Upper lobe of left lung (tissue), 6 donors: ENCODE results near the gene BORCS6. TPM values are rescaled to one million over a fixed set of nuclear protein-coding genes. Genes with fewer than 3 reads are reported as not detected.
"Not testable (repeated sequence)": the region's sequence is repeated elsewhere in the genome, so short reads cannot be mapped to it uniquely, and the experiment has no call there.

Experiments used
- ATAC-seq, 2 donors: fragments of 200-7000 bp; cut with Tn5 transposase; one replicate each; pipeline ENCODE4 v1.9.1; 2022; ENCODE audit warnings: mild to moderate bottlenecking in 2 of 2, moderate library complexity in 2 of 2; ENCODE audit not compliant: low FRiP score in 2 of 2
- DNase-seq, 2 donors: peaks; one replicate each; pipeline ENCODE4 v3.0.0-alpha.2; 2019 to 2020
- H3K27ac ChIP-seq, 4 donors: fragments of 200-600 bp; sonication (generic); one replicate each; pipeline ENCODE4 v1.5.1; 2016 to 2019
- H3K27me3 ChIP-seq, 4 donors: fragments of 200-600 bp; sonication (generic); one replicate each; pipeline ENCODE4 v1.5.1; 2017 to 2019
- H3K36me3 ChIP-seq, 4 donors: fragments of 200-600 bp; sonication (generic); one replicate each; pipeline ENCODE4 v1.5.1; 2016 to 2019
- H3K4me1 ChIP-seq, 4 donors: fragments of 200-600 bp; sonication (generic); one replicate each; pipeline ENCODE4 v1.5.1; 2018 to 2019
- H3K4me3 ChIP-seq, 4 donors: fragments of 200-600 bp; sonication (generic); one replicate each; pipeline ENCODE4 v1.5.1; 2017 to 2019; ENCODE audit warnings: mild to moderate bottlenecking in 2 of 4, moderate library complexity in 1 of 4
- H3K9me3 ChIP-seq, 4 donors: fragments of 200-600 bp; sonication (generic); one replicate each; pipeline ENCODE4 v1.5.1; 2018 to 2019
- EP300 ChIP-seq, 4 donors: sonication (generic); formaldehyde crosslinking; IDR thresholded peaks; one replicate each; pipeline ENCODE4 v1.5.1; 2017; ENCODE audit warnings: antibody characterized with exemption in 4 of 4, control low read depth in 2 of 4
- POLR2A ChIP-seq, 4 donors: fragments of 450-650 bp; IDR thresholded peaks; one replicate each; pipeline ENCODE4 v1.5.1; 2016 to 2017; ENCODE audit warnings: antibody characterized with exemption in 4 of 4, mild to moderate bottlenecking in 2 of 4
- POLR2AphosphoS5 ChIP-seq, 2 donors: sonication (generic); formaldehyde crosslinking; IDR thresholded peaks; one replicate each; pipeline ENCODE4 v1.5.1; 2017; ENCODE audit warnings: antibody characterized with exemption in 2 of 2
- WGBS, 2 donors: methylation state at CpG; one replicate each; pipeline ENCODE4 v1.1.5; 2017 to 2018; 5-methylcytosine and 5-hydroxymethylcytosine counted together
- total RNA-seq, 6 donors: library from RNA; depleted of rRNA in 4 of 6; stranded (reverse); fragments of >200 nt in 4 of 6; gene quantifications; one replicate each; pipeline versions ENCODE4 v1.1.0 to v1.2.1, GENCODE V29; 2016 to 2021
- TF ChIP-seq, protein P1 (sequence below), 6 experiments: fragments of 450-650 bp in 4 of 6; fragments of 200-600 bp in 2 of 6; sonication (generic) in 2 of 6; IDR thresholded peaks; one replicate each; pipeline ENCODE4 v1.5.1; 2016 to 2019; ENCODE audit warnings: antibody characterized with exemption in 6 of 6
- donor health status: DM: no; HTN: no; CAD: no; lungs with moderate emphysema.
- donor health status: DM: no; HTN: yes; CAD: no; lungs with severe emphysema.

BORCS6 gene
- total RNA-seq, 6 donors from 2014 or later: 7.3 to 12.5 (median 11.1) TPM

DNA sequence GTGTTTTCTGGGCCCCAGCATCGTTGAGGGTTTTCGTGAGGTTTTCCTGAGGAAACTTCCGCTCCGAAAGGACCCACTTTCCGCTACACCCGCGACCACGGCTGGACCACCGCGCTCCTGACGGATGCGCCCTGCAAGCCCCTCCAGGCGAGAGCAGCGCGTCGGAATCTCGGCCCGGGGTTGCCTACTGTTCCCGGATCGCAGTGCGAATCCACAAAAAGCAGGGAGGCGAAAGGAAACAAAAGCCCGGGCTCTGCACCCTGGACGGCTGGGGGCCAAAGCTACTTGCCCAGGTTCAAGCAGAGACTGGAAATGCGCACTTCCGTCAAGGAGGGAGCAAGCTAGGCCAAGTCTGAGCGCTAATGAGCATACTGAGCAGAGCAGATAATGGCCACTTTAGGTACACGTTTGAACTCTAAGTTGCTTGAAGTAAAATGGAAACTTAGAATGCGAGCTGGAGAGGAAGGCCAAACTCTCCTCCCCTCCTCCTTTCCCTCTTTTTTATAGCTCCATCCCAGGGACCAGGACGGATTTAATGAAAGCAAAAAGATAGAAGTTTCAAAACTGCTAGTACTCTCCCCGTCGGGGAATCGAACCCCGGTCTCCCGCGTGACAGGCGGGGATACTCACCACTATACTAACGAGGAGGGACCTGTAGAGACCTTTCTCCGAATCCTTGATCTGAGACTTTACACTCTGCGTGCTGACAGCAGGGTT lies 31.8 kb upstream of the BORCS6 start:
- Histone ChIP-seq H3K27ac (peak overlapping the region; percentile 96 to 99 (median 98)), H3K36me3 (no peaks in the 10 kb centered on the region), H3K9me3 (no peaks in the 10 kb centered on the region), H3K27me3 (no peaks in the 10 kb centered on the region), H3K4me1 (peaks cover 14 to 37% (median 19%) of the 10 kb centered on the region in 4 donors), H3K4me3 (peak overlapping the region; percentile 60 to 76 (median 70))
- peak; percentile 78 to 89 for ATAC-seq
- WGBS, 2 donors: 0 to 1% methylated on average over 21 to 40 of the region's 40 CpGs
- TF ChIP-seq, protein P1, sequence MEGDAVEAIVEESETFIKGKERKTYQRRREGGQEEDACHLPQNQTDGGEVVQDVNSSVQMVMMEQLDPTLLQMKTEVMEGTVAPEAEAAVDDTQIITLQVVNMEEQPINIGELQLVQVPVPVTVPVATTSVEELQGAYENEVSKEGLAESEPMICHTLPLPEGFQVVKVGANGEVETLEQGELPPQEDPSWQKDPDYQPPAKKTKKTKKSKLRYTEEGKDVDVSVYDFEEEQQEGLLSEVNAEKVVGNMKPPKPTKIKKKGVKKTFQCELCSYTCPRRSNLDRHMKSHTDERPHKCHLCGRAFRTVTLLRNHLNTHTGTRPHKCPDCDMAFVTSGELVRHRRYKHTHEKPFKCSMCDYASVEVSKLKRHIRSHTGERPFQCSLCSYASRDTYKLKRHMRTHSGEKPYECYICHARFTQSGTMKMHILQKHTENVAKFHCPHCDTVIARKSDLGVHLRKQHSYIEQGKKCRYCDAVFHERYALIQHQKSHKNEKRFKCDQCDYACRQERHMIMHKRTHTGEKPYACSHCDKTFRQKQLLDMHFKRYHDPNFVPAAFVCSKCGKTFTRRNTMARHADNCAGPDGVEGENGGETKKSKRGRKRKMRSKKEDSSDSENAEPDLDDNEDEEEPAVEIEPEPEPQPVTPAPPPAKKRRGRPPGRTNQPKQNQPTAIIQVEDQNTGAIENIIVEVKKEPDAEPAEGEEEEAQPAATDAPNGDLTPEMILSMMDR (IDR thresholded peaks at IDR 0.05): no peak
- TF ChIP-seq EP300 (IDR thresholded peaks at IDR 0.05) (no peak), POLR2AphosphoS5 (IDR thresholded peaks at IDR 0.05) (no peak), POLR2A (IDR thresholded peaks at IDR 0.05) (no peak)
- peak; percentile 85 to 90 for DNase-seq

GRCh38 chr17:8220783-8221662 lies 31.0 kb upstream of the BORCS6 start:
- H3K4me3 ChIP-seq: peak overlapping the region; percentile 34 to 76 (median 68)
- peak overlapping the region; percentile 96 to 99 (median 98) for H3K27ac ChIP-seq
- peak; percentile 78 to 85 for ATAC-seq
- 1% methylated on average over 44 to 45 of the region's 45 CpGs for WGBS, 2 donors
- peak; percentile 84 to 92 for DNase-seq
- peaks cover 13 to 29% (median 19%) of the 10 kb centered on the region in 4 donors for H3K4me1 ChIP-seq
- H3K9me3 ChIP-seq: no peaks in the 10 kb centered on the region
- TF ChIP-seq, protein P1 (IDR thresholded peaks at IDR 0.05): no peak
- TF ChIP-seq POLR2AphosphoS5 (IDR thresholded peaks at IDR 0.05): peak in 1 of 2 donors; percentile 78
- TF ChIP-seq POLR2A (IDR thresholded peaks at IDR 0.05): peak in 2 of 4 donors; percentile 30 to 38
- peak in 1 of 4 donors; percentile 9 for TF ChIP-seq EP300 (IDR thresholded peaks at IDR 0.05)
- H3K36me3 ChIP-seq: no peaks in the 10 kb centered on the region
- no peaks in the 10 kb centered on the region for H3K27me3 ChIP-seq

GRCh38 chr17:8214000-8214399 lies 24.0 kb upstream of the BORCS6 start:
- peaks cover 11 to 21% (median 14%) of the 10 kb centered on the region in 4 donors for H3K4me1 ChIP-seq
- not testable (repeated sequence) for H3K9me3 ChIP-seq, DNase-seq, H3K27me3 ChIP-seq, H3K27ac ChIP-seq, H3K36me3 ChIP-seq, ATAC-seq, H3K4me3 ChIP-seq
- WGBS, 2 donors: 87 to 92% methylated on average over 15 of the region's 15 CpGs

DNA sequence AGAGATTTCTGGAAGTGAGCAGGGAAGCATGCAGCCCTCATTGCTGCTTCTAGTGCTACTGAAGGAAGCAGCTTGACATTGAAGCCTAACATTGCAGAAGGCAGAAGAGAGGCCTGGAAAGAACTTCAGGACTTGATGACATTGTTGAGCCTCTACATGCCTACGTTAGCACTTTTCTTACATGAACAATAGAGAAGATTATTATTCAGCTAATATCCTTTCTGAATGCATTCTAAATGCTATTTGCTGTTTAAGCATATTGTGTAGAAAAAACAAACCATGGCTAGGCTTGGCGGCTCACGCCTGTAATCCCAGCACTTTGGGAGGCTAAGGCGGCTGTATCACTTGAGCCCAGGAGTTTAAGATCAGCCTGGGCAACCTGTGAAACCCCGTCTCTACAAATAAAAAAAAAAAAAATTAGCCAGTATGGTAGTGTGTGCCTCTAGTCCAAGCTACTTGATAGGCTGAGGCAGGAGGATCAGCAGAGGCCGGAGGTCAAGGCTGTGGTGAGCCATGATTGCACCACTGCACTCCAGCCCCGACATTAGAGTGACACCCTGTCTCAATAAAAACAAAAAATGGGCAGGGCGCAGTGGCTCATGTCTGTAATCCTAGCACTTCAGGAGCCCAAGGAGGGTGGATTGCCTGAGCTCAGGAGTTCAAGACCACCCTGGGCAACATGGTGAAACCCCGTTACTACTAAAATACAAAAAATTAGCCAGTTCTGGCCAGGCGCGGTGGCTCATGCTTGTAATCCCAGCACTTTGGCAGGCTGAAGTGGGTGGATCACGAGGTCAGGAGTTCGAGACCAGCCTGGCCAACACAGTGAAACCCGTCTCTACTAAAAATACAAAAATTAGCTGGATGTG lies 22.6 kb upstream of the BORCS6 start:
- Histone ChIP-seq H3K9me3 (no peaks in the 10 kb centered on the region), H3K27me3 (no peaks in the 10 kb centered on the region), H3K4me3 (no peak overlapping the region), H3K36me3 (no peaks in the 10 kb centered on the region), H3K4me1 (peaks cover 11 to 21% (median 14%) of the 10 kb centered on the region in 4 donors), H3K27ac (no peak overlapping the region)
- DNase-seq (no peak), ATAC-seq (no peak)
- TF ChIP-seq, protein P1 (IDR thresholded peaks at IDR 0.05): no peak
- TF ChIP-seq POLR2AphosphoS5 (IDR thresholded peaks at IDR 0.05) (no peak), POLR2A (IDR thresholded peaks at IDR 0.05) (no peak), EP300 (IDR thresholded peaks at IDR 0.05) (no peak)
- WGBS, 2 donors: 84 to 85% methylated on average over 12 to 14 of the region's 14 CpGs
